Transverse colon (tissue), 4 donors: ENCODE data around the gene VWA3A.

ENCODE experiments used
- CTCF ChIP-seq, 5 experiments: fragments of 200-600 bp in 3 of 5; fragments of 450-650 bp in 2 of 5; sonication (generic) in 3 of 5; IDR thresholded peaks; 1 replicate in 2 of 5; 2 replicates in 3 of 5; pipeline ENCODE4 v1.5.1; 2016 to 2017; ENCODE audit warnings: antibody characterized with exemption in 5 of 5, inconsistent platforms in 3 of 5, mild to moderate bottlenecking in 2 of 5, moderate library complexity in 1 of 5
- EP300 ChIP-seq: sonication (generic); formaldehyde crosslinking; IDR thresholded peaks from one replicate; pipeline ENCODE4 v1.6.1; 2017; ENCODE audit warnings: antibody characterized with exemption, low read depth
- POLR2A ChIP-seq: fragments of 450-650 bp; IDR thresholded peaks from one replicate; pipeline ENCODE4 v1.6.1; 2016; ENCODE audit warnings: antibody characterized with exemption, mild to moderate bottlenecking, moderate library complexity
- POLR2AphosphoS5 ChIP-seq, 3 donors: sonication (generic); formaldehyde crosslinking; IDR thresholded peaks; one replicate each; pipeline ENCODE4 v1.6.1; 2016; ENCODE audit warnings: antibody characterized with exemption in 3 of 3

GRCh38 chr16:22204091-22204655 is 111.8 kb downstream of the VWA3A start:
- TF ChIP-seq CTCF (IDR thresholded peaks at IDR 0.05): no peak
- TF ChIP-seq POLR2A: no peak
- no peak for TF ChIP-seq POLR2AphosphoS5 (IDR thresholded peaks at IDR 0.05)
- no peak for TF ChIP-seq EP300
